CD14-positive monocyte (primary cell): ENCODE data around the gene DOC2A. TPM values are rescaled to one million over a fixed set of nuclear protein-coding genes. Genes with fewer than 3 reads are reported as not detected.
A peak's percentile ranks its signal among the peaks of the same experiment; 100 is the strongest.

Experiments used
- DNase-seq, 3 donors: peaks; one replicate each; pipeline ENCODE4 v3.0.0-alpha.2; 2011 to 2022
- H2AFZ ChIP-seq: 2 replicates; pipeline ENCODE4 v1.6.0; 2012; ENCODE audit warnings: mild to moderate bottlenecking, low read depth, low read length, inconsistent platforms; ENCODE audit not compliant: insufficient read depth, poor library complexity, severe bottlenecking
- H3K27ac ChIP-seq, 2 donors: 1 replicate in 1 of 2; 2 replicates in 1 of 2; pipeline ENCODE4 v1.5.1; 2012 to 2013; ENCODE audit warnings: low read length in 2 of 2, control low read depth in 1 of 2, inconsistent platforms in 1 of 2, low read depth in 1 of 2, mild to moderate bottlenecking in 1 of 2
- H3K27me3 ChIP-seq, 2 donors: one replicate each; pipeline versions ENCODE4 v1.6.0 to v1.6.1; 2011 to 2013; ENCODE audit warnings: low read length in 2 of 2; ENCODE audit not compliant: control insufficient read depth in 2 of 2, insufficient read depth in 2 of 2
- H3K36me3 ChIP-seq, 2 donors: replicated peaks in 1 of 2; 1 replicate in 1 of 2; 2 replicates in 1 of 2; pipeline versions ENCODE4 v1.5.1 to v1.6.1; 2012 to 2013; ENCODE audit warnings: low read length in 2 of 2, control low read depth in 1 of 2, inconsistent platforms in 1 of 2, mild to moderate bottlenecking in 1 of 2; ENCODE audit not compliant: insufficient read depth in 2 of 2, control insufficient read depth in 1 of 2
- H3K4me1 ChIP-seq, 2 donors: 1 replicate in 1 of 2; 2 replicates in 1 of 2; pipeline versions ENCODE4 v1.5.1 to v1.6.1; 2012 to 2013; ENCODE audit warnings: low read length in 2 of 2, control low read depth in 1 of 2, inconsistent platforms in 1 of 2, mild to moderate bottlenecking in 1 of 2, moderate library complexity in 1 of 2; ENCODE audit not compliant: insufficient read depth in 2 of 2, control insufficient read depth in 1 of 2
- H3K4me2 ChIP-seq: replicated peaks from 2 replicates; pipeline ENCODE3; 2012; ENCODE audit warnings: low read length, moderate library complexity, mild to moderate bottlenecking; ENCODE audit not compliant: poor library complexity, severe bottlenecking; ENCODE audit errors: extremely low read depth
- H3K4me3 ChIP-seq, 3 experiments: fragments of 200-600 bp in 1 of 3; sonication (generic) in 1 of 3; replicated peaks in 1 of 3; 1 replicate in 2 of 3; 2 replicates in 1 of 3; pipeline ENCODE4 v1.5.1; 2011 to 2013; ENCODE audit warnings: low read length in 3 of 3, mild to moderate bottlenecking in 3 of 3, control low read depth in 2 of 3, low read depth in 2 of 3, inconsistent platforms in 1 of 3, moderate library complexity in 1 of 3
- H3K79me2 ChIP-seq: 2 replicates; pipeline ENCODE4 v1.6.0; 2012; ENCODE audit warnings: mild to moderate bottlenecking, control low read depth, inconsistent platforms, low read length, moderate library complexity; ENCODE audit not compliant: insufficient read depth
- H3K9ac ChIP-seq: 2 replicates; pipeline ENCODE4 v1.6.0; 2017; ENCODE audit warnings: low read length, mild to moderate bottlenecking; ENCODE audit not compliant: insufficient read depth, poor library complexity, severe bottlenecking
- H3K9me3 ChIP-seq, 2 donors: replicated peaks in 1 of 2; 1 replicate in 1 of 2; 2 replicates in 1 of 2; pipeline versions ENCODE4 v1.5.1 to v1.6.1; 2012 to 2013; ENCODE audit warnings: low read length in 2 of 2, control low read depth in 1 of 2; ENCODE audit not compliant: control insufficient read depth in 1 of 2, insufficient read depth in 1 of 2
- H4K20me1 ChIP-seq: 2 replicates; pipeline ENCODE4 v1.6.0; 2012; ENCODE audit warnings: mild to moderate bottlenecking, low read length, control low read depth, moderate library complexity; ENCODE audit not compliant: insufficient read depth
- H3K27ac Mint-ChIP-seq, 7 donors: one replicate each; pipeline ENCODE4 v1.8.0; 2020; ENCODE audit warnings: mild to moderate bottlenecking in 7 of 7, mixed read lengths in 7 of 7, moderate library complexity in 6 of 7, inconsistent platforms in 2 of 7
- H3K27me3 Mint-ChIP-seq, 3 donors: one replicate each; pipeline ENCODE4 v1.8.0; 2021 to 2022; ENCODE audit warnings: low read depth in 3 of 3, mild to moderate bottlenecking in 3 of 3, mixed read lengths in 3 of 3, moderate library complexity in 3 of 3, inconsistent platforms in 1 of 3
- H3K36me3 Mint-ChIP-seq, 2 donors: one replicate each; pipeline ENCODE4 v1.8.0; 2020; ENCODE audit warnings: mixed read lengths in 2 of 2, inconsistent platforms in 1 of 2, mild to moderate bottlenecking in 1 of 2
- H3K4me1 Mint-ChIP-seq: one replicate; pipeline ENCODE4 v1.8.0; 2020; ENCODE audit warnings: mild to moderate bottlenecking, mixed read lengths
- H3K4me3 Mint-ChIP-seq, 2 donors: one replicate each; pipeline ENCODE4 v1.8.0; 2020; ENCODE audit warnings: mild to moderate bottlenecking in 2 of 2, mixed read lengths in 2 of 2, moderate library complexity in 1 of 2
- H3K9me3 Mint-ChIP-seq, 7 donors: one replicate each; pipeline ENCODE4 v1.8.0; 2020 to 2022; ENCODE audit warnings: mixed read lengths in 7 of 7, mild to moderate bottlenecking in 6 of 7, moderate library complexity in 6 of 7, inconsistent platforms in 2 of 7
- WGBS: methylation state at CpG from one replicate; pipeline ENCODE4 v1.1.5; 2013; ENCODE audit warnings: missing lambda C conversion rate; ENCODE audit not compliant: insufficient coverage; 5-methylcytosine and 5-hydroxymethylcytosine counted together
- intact Hi-C, 2 donors: fragments of 100-400 bp; cut with micrococcal nuclease; formaldehyde crosslinking; loops; one replicate each; pipeline versions ENCODE4 v1.15.0 to v1.15.1; 2023
- polyA plus RNA-seq, 3 donors: library from polyadenylated mRNA; depleted of rRNA in 1 of 3; unstranded in 2 of 3; stranded (reverse) in 1 of 3; fragments of 300-500 nt in 2 of 3; fragments of >200 nt in 1 of 3; fragmentation: Illumina TruSeq in 2 of 3; gene quantifications; 1 replicate in 2 of 3; 2 replicates in 1 of 3; pipeline ENCODE4 v1.2.3, GENCODE V29; 2012 to 2021
- TF ChIP-seq, protein P1 (sequence below): fragments of 200-600 bp; IDR thresholded peaks from one replicate; pipeline ENCODE4 v1.8.0; 2022; ENCODE audit warnings: antibody characterized with exemption, mild to moderate bottlenecking

Gene DOC2A
- polyA plus RNA-seq, 3 donors: 0.23 to 3.7 (median 0.66) TPM

DNA sequence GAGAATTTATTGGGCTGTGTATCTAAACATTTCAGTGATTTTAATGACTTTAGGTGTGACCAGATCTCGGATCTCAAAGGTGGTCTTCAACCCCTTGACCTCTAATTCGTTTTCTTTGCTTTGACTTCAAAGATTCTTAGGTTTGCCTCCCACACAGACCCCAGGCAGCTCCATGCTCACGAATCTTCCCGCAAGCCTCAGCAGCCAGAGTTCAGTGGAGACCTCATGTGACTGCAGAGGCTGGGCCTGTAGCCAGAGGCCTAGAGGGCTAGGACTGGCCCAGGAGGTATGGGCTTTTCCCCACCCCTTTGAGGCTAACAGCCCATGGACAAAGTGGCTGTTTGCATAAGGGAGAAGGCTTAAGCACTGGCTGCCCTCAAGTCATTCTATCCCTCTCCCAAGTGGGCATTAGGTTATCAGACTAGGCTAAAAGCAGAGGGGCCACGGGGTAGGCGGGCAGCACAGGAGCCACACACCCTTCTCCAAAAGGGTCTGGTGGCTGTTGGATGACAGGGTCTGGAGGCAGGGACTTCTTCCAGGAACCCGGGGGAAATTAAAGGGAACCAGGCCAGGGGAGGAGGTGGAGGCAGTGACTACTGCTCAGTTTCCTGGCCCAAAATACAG is 18.4 kb downstream of the DOC2A start:
- Histone ChIP-seq H3K27me3 (no peaks in the 10 kb centered on the region), H3K27ac (no peak overlapping the region), H3K9me3 (no peaks in the 10 kb centered on the region), H3K4me1 (peaks cover 18 to 31% of the 10 kb centered on the region in 2 donors), H3K4me2 (no peak overlapping the region), H2AFZ (no peak overlapping the region), H3K79me2 (peaks cover 16% of the 10 kb centered on the region), H3K4me3 (no peak overlapping the region), H3K36me3 (peaks cover 57 to 64% of the 10 kb centered on the region in 2 donors), H3K9ac (no peak overlapping the region), H4K20me1 (peaks cover 7% of the 10 kb centered on the region)
- 76% methylated on average over 4 of the region's 7 CpGs for WGBS
- TF ChIP-seq, protein P1, sequence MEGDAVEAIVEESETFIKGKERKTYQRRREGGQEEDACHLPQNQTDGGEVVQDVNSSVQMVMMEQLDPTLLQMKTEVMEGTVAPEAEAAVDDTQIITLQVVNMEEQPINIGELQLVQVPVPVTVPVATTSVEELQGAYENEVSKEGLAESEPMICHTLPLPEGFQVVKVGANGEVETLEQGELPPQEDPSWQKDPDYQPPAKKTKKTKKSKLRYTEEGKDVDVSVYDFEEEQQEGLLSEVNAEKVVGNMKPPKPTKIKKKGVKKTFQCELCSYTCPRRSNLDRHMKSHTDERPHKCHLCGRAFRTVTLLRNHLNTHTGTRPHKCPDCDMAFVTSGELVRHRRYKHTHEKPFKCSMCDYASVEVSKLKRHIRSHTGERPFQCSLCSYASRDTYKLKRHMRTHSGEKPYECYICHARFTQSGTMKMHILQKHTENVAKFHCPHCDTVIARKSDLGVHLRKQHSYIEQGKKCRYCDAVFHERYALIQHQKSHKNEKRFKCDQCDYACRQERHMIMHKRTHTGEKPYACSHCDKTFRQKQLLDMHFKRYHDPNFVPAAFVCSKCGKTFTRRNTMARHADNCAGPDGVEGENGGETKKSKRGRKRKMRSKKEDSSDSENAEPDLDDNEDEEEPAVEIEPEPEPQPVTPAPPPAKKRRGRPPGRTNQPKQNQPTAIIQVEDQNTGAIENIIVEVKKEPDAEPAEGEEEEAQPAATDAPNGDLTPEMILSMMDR: no peak
- peaks cover 0 to 2% (median 0%) of the 10 kb centered on the region in 3 donors for H3K27me3 Mint-ChIP-seq
- peak overlapping the region in 3 of 7 donors; percentile 6 to 41 (median 15) for H3K27ac Mint-ChIP-seq
- H3K9me3 Mint-ChIP-seq: no peaks in the 10 kb centered on the region
- H3K4me3 Mint-ChIP-seq: no peak overlapping the region
- peaks cover 40 to 53% of the 10 kb centered on the region in 2 donors for H3K36me3 Mint-ChIP-seq
- H3K4me1 Mint-ChIP-seq: peaks cover 23% of the 10 kb centered on the region
- no peak for DNase-seq
- intact Hi-C loops: loop anchor here (5.0 to 10.0 kb wide), 2 partner anchors 178 to 765 kb away; partner anchors contain the start of genes PAGR1 (in 1 of the 2) and PRRT2 (in 1 of the 2)

DNA sequence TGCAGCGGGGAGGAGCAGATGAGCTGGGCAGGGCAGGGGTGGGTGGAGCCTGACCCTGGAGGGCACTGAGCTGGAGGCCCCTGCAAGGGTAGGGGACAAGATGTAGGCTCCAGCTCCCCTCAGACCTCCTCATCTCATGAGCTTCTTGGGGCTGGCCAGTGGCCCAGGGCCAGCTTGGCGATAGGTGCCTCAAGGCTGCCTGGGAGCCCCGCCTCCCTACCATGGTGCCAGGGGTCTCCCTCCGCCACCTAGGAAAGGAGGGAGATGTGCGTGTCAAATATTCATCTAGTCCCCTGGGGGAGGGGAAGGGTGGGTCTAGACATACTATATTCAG is 19.3 kb downstream of the DOC2A start:
- no peaks in the 10 kb centered on the region for H3K9me3 ChIP-seq
- H3K4me1 ChIP-seq: peaks cover 12 to 25% of the 10 kb centered on the region in 2 donors
- H3K27ac Mint-ChIP-seq: no peak overlapping the region
- intact Hi-C loops: loop anchor here (5.0 to 10.0 kb wide), 2 partner anchors 177 to 766 kb away; partner anchors contain the start of genes PAGR1 (in 1 of the 2) and PRRT2 (in 1 of the 2)
- H3K27me3 ChIP-seq: no peaks in the 10 kb centered on the region
- H3K36me3 ChIP-seq: peaks cover 67 to 72% of the 10 kb centered on the region in 2 donors
- no peak overlapping the region for H3K27ac ChIP-seq
- no peak overlapping the region for H3K4me2 ChIP-seq
- no peaks in the 10 kb centered on the region for H3K9me3 Mint-ChIP-seq
- H3K9ac ChIP-seq: no peak overlapping the region
- peaks cover 0 to 2% (median 0%) of the 10 kb centered on the region in 3 donors for H3K27me3 Mint-ChIP-seq
- H3K79me2 ChIP-seq: peaks cover 12% of the 10 kb centered on the region
- H3K4me1 Mint-ChIP-seq: peaks cover 18% of the 10 kb centered on the region
- TF ChIP-seq, protein P1: no peak
- H3K4me3 Mint-ChIP-seq: no peak overlapping the region
- peaks cover 43 to 57% of the 10 kb centered on the region in 2 donors for H3K36me3 Mint-ChIP-seq
- no peak overlapping the region for H2AFZ ChIP-seq
- WGBS: 80% methylated on average over 1 of the region's 5 CpGs
- no peak for DNase-seq
- H4K20me1 ChIP-seq: peaks cover 13% of the 10 kb centered on the region
- H3K4me3 ChIP-seq: no peak overlapping the region
